Esophagus squamous epithelium (tissue), 4 donors: ENCODE data around the gene TLCD1.

ENCODE experiments used
- CTCF ChIP-seq, 6 experiments: fragments of 450-650 bp in 4 of 6; fragments of 200-600 bp in 2 of 6; sonication (generic) in 2 of 6; IDR thresholded peaks; one replicate each; pipeline ENCODE4 v1.5.1; 2016 to 2019; ENCODE audit warnings: antibody characterized with exemption in 6 of 6, mild to moderate bottlenecking in 4 of 6, moderate library complexity in 4 of 6
- POLR2A ChIP-seq, 4 donors: fragments of 450-650 bp; IDR thresholded peaks; one replicate each; pipeline ENCODE4 v1.6.1; 2017; ENCODE audit warnings: antibody characterized with exemption in 4 of 4, mild to moderate bottlenecking in 4 of 4, moderate library complexity in 3 of 4

GRCh38 chr17:28763137-28763799 is 37.2 kb upstream of the TLCD1 start:
- TF ChIP-seq CTCF (IDR thresholded peaks at IDR 0.05) (no peak), POLR2A (IDR thresholded peaks at IDR 0.05) (no peak)
